BLaER1 treated with 17β-estradiol and CSF1 and Interleukin-3, amounts not matched to agents 10 nM and 100 nM (cell line): ENCODE measurements around the gene COLEC12.

Experiments
- H3K27ac ChIP-seq, 11 experiments: shearing (Covaris generic); formaldehyde crosslinking; 2 replicates each; pipeline ENCODE4 v1.8.1; 2022
- H3K27me3 ChIP-seq, 11 experiments: shearing (Covaris generic); formaldehyde crosslinking; 2 replicates each; pipeline ENCODE4 v1.8.1; 2022
- H3K36me3 ChIP-seq, 11 experiments: shearing (Covaris generic); formaldehyde crosslinking; 2 replicates each; pipeline ENCODE4 v1.8.1; 2022
- H3K4me1 ChIP-seq, 10 experiments: shearing (Covaris generic); formaldehyde crosslinking; 2 replicates each; pipeline ENCODE4 v1.8.1; 2022
- H3K4me2 ChIP-seq, 11 experiments: shearing (Covaris generic); formaldehyde crosslinking; 2 replicates each; pipeline ENCODE4 v1.8.1; 2022
- H3K4me3 ChIP-seq, 10 experiments: shearing (Covaris generic); formaldehyde crosslinking; 2 replicates each; pipeline ENCODE4 v1.8.1; 2022
- H3K9ac ChIP-seq, 11 experiments: shearing (Covaris generic); formaldehyde crosslinking; 2 replicates each; pipeline ENCODE4 v1.8.1; 2022
- H3K9me3 ChIP-seq, 11 experiments: shearing (Covaris generic); formaldehyde crosslinking; replicated peaks in 1 of 11; 2 replicates each; pipeline ENCODE4 v1.8.1; 2022
- H4K20me1 ChIP-seq, 11 experiments: shearing (Covaris generic); formaldehyde crosslinking; 2 replicates each; pipeline ENCODE4 v1.8.1; 2022
- Cebpa-rat ChIP-seq, 11 experiments: shearing (Covaris generic); IDR thresholded peaks; 2 replicates each; pipeline ENCODE4 v1.8.1; 2022

The COLEC12 gene

DNA sequence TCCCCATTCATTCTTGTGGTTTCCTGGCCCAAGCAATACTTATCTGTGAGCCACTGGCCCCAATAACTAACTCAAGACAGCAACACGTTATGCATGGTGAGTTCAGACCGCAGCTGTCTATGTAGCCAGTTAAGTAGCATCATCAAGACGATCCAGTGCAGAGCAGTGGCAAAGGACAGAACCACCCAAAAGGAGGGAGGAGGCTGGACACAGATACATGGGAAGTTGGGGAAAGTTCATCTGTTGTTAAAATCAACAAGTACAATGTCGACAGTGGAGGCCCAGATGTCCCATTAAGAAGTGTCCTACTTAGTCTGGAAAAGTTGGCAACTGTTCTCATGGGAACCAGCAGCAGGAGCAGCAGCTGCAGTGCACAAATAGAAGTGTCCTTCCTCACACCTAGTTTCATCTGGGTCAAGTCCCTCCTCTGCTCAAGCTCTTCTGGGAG is 125.8 kb downstream of the COLEC12 start:
- H4K20me1 ChIP-seq, result no peaks in the 10 kb centered on the region
- H3K27me3 ChIP-seq, result no peaks in the 10 kb centered on the region
- peak overlapping the region; percentile 30 to 86 (median 73); a peak in 21 of 22 replicates for H3K9ac ChIP-seq
- no peak overlapping the region for H3K4me3 ChIP-seq
- peaks cover 99 to 100% (median 100%) of the 10 kb centered on the region in 10 experiments for H3K4me1 ChIP-seq
- H3K27ac ChIP-seq, result peak overlapping the region; percentile 92 to 98 (median 96)
- H3K9me3 ChIP-seq, result no peaks in the 10 kb centered on the region
- no peak for TF ChIP-seq Cebpa-rat (IDR thresholded peaks at IDR 0.05)
- peak overlapping the region; percentile 81 to 92 (median 88) for H3K4me2 ChIP-seq
- H3K36me3 ChIP-seq, result no peaks in the 10 kb centered on the region

DNA sequence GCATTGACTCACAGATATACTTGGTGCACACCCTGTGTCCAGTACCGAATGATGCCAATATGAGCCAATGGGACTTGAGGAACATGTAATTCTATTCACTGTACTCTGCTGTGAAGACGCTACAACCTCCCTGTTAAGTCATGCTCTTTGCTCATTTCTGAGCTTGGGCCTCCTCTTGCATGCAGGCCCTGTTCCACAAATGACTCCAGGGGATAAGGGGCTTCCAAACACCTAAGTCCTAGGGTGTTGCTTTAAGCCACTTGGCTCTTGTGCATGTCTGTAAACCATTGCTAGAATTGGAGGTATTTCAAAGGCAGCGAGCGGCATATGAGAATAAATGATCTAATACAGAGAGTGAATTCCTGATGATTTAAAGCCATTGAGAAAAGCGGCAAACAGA is 126.7 kb downstream of the COLEC12 start:
- peak overlapping the region in 8 of 11 experiments; percentile 68 to 86 (median 76); a peak in 11 of 22 replicates for H3K9ac ChIP-seq
- H3K27me3 ChIP-seq, result no peaks in the 10 kb centered on the region
- H3K4me1 ChIP-seq, result peaks cover 99 to 100% (median 100%) of the 10 kb centered on the region in 10 experiments
- peak overlapping the region in 10 of 11 experiments; percentile 92 to 98 (median 96); a peak in 20 of 22 replicates for H3K27ac ChIP-seq
- no peaks in the 10 kb centered on the region for H3K9me3 ChIP-seq
- H3K4me2 ChIP-seq, result peak overlapping the region; percentile 81 to 92 (median 88)
- H3K4me3 ChIP-seq, result no peak overlapping the region
- H4K20me1 ChIP-seq, result no peaks in the 10 kb centered on the region
- no peak for TF ChIP-seq Cebpa-rat (IDR thresholded peaks at IDR 0.05)
- H3K36me3 ChIP-seq, result no peaks in the 10 kb centered on the region

DNA sequence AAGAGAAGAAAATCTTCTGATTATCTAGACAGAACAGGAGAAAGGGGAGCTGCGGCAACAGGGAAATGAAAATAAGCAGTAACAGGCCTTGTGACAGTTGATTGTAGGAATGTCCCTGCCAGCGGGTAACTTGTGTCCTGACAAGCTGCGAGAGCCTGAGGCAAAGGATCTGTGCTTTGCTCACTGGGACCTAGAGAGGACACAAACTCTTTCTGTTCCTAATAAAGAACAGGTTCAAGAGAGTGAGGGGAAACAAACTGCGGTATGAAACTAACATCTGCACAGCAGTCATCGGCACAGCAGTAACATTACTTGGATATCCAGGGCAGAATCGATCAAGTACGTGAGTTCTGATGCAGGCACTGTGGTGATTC is 128.9 kb downstream of the COLEC12 start:
- no peak overlapping the region for H3K4me3 ChIP-seq
- H4K20me1 ChIP-seq, result no peaks in the 10 kb centered on the region
- peaks cover 83 to 95% (median 84%) of the 10 kb centered on the region in 10 experiments for H3K4me1 ChIP-seq
- 0 out of 22 replicates have a peak, but pooled peaks cover 0 to 5% (median 0%) of the 10 kb centered on the region in 11 experiments for H3K9me3 ChIP-seq
- peaks cover 0 to 10% (median 0%) of the 10 kb centered on the region in 11 experiments; a peak in 2 of 22 replicates for H3K36me3 ChIP-seq
- no peaks in the 10 kb centered on the region for H3K27me3 ChIP-seq
- peak overlapping the region; percentile 57 to 98 (median 94) for H3K27ac ChIP-seq
- H3K4me2 ChIP-seq, result peak overlapping the region; percentile 81 to 92 (median 88)
- H3K9ac ChIP-seq, result peak overlapping the region; percentile 46 to 68 (median 53); a peak in 20 of 22 replicates
- TF ChIP-seq Cebpa-rat (IDR thresholded peaks at IDR 0.05), result no peak

GRCh38 chr18:370751-371608 is 129.5 kb downstream of the COLEC12 start:
- TF ChIP-seq Cebpa-rat (IDR thresholded peaks at IDR 0.05), result no peak
- no peak overlapping the region for H3K4me3 ChIP-seq
- peak overlapping the region; percentile 57 to 98 (median 94) for H3K27ac ChIP-seq
- H4K20me1 ChIP-seq, result no peaks in the 10 kb centered on the region
- 0 out of 22 replicates have a peak, but pooled peaks cover 0 to 5% (median 0%) of the 10 kb centered on the region in 11 experiments for H3K9me3 ChIP-seq
- no peaks in the 10 kb centered on the region for H3K27me3 ChIP-seq
- H3K4me1 ChIP-seq, result peaks cover 83 to 95% (median 84%) of the 10 kb centered on the region in 10 experiments
- peak overlapping the region; percentile 81 to 92 (median 88) for H3K4me2 ChIP-seq
- peak overlapping the region; percentile 46 to 68 (median 53); a peak in 20 of 22 replicates for H3K9ac ChIP-seq
- H3K36me3 ChIP-seq, result peaks cover 0 to 16% (median 0%) of the 10 kb centered on the region in 11 experiments; a peak in 2 of 22 replicates

- Histone ChIP-seq H3K9me3 (0 out of 22 replicates have a peak, but pooled peaks cover 0 to 5% (median 0%) of the 10 kb centered on the region in 11 experiments), H3K9ac (peak overlapping the region in 3 of 11 experiments; percentile 5 to 27 (median 7); a peak in 1 of 22 replicates), H3K4me1 (peaks cover 73 to 95% (median 83%) of the 10 kb centered on the region in 10 experiments), H3K36me3 (peaks cover 0 to 22% (median 0%) of the 10 kb centered on the region in 11 experiments; a peak in 3 of 22 replicates), H3K4me3 (no peak overlapping the region), H3K4me2 (peak overlapping the region; percentile 81 to 92 (median 88)), H3K27me3 (no peaks in the 10 kb centered on the region), H4K20me1 (no peaks in the 10 kb centered on the region), H3K27ac (peak overlapping the region; percentile 12 to 98 (median 94); a peak in 18 of 22 replicates)
- no peak for TF ChIP-seq Cebpa-rat (IDR thresholded peaks at IDR 0.05)
These were observed 131.1 kb downstream of the COLEC12 start for GRCh38 chr18:369224-370015.

GRCh38 chr18:366466-367061 is 133.9 kb downstream of the COLEC12 start:
- H3K9ac ChIP-seq, result no peak overlapping the region
- no peak for TF ChIP-seq Cebpa-rat (IDR thresholded peaks at IDR 0.05)
- no peaks in the 10 kb centered on the region for H3K27me3 ChIP-seq
- H3K9me3 ChIP-seq, result 0 out of 22 replicates have a peak, but pooled peaks cover 0 to 5% (median 0%) of the 10 kb centered on the region in 11 experiments
- no peak overlapping the region for H3K4me3 ChIP-seq
- H4K20me1 ChIP-seq, result no peaks in the 10 kb centered on the region
- peak overlapping the region; percentile 7 to 86 (median 63); a peak in 19 of 22 replicates for H3K4me2 ChIP-seq
- peak overlapping the region in 9 of 11 experiments; percentile 11 to 82 (median 26); a peak in 12 of 22 replicates for H3K27ac ChIP-seq
- H3K4me1 ChIP-seq, result peaks cover 73 to 95% (median 83%) of the 10 kb centered on the region in 10 experiments
- H3K36me3 ChIP-seq, result peaks cover 0 to 22% (median 0%) of the 10 kb centered on the region in 11 experiments; a peak in 3 of 22 replicates

GRCh38 chr18:365651-366050 is 134.8 kb downstream of the COLEC12 start:
- Histone ChIP-seq H3K4me3 (no peak overlapping the region), H3K4me2 (peak overlapping the region; percentile 7 to 86 (median 63); a peak in 16 of 22 replicates)

More at GRCh38 chr18:365651-366050, 134.8 kb downstream of the COLEC12 start:
- TF ChIP-seq Cebpa-rat (IDR thresholded peaks at IDR 0.05), result no peak
- Histone ChIP-seq H4K20me1 (no peaks in the 10 kb centered on the region), H3K27ac (peak overlapping the region in 7 of 11 experiments; percentile 13 to 87 (median 80); a peak in 12 of 22 replicates), H3K4me1 (peaks cover 73 to 95% (median 83%) of the 10 kb centered on the region in 10 experiments), H3K27me3 (no peaks in the 10 kb centered on the region), H3K9me3 (0 out of 22 replicates have a peak, but pooled peaks cover 0 to 5% (median 0%) of the 10 kb centered on the region in 11 experiments), H3K36me3 (peaks cover 0 to 22% (median 0%) of the 10 kb centered on the region in 11 experiments; a peak in 3 of 22 replicates), H3K9ac (no peak overlapping the region)
